ENCODE data around the gene MPP4. TPM values are rescaled to one million over a fixed set of nuclear protein-coding genes. Genes with fewer than 3 reads are reported as not detected.

The MPP4 gene
- total RNA-seq, 1 donor from 2014 or later = 2.9 TPM

- Histone ChIP-seq H3K4me2 (ENCODE audit: low read length) (no peak overlapping the region), H3K79me2 (ENCODE audit: insufficient read depth, low read length) (no peaks in the 10 kb centered on the region), H3K9ac (ENCODE audit: low read length) (no peak overlapping the region), H3K27ac (ENCODE audit: low read depth, low read length) (no peak overlapping the region), H3K36me3 (ENCODE audit: insufficient read depth, low read length) (peaks cover 27% of the 10 kb centered on the region), H4K20me1 (ENCODE audit: insufficient read depth, low read length) (no peaks in the 10 kb centered on the region), H3K9me3 (ENCODE audit: insufficient read depth, low read depth, low read length) (no peaks in the 10 kb centered on the region), H2AFZ (ENCODE audit: low read depth, low read length) (no peak overlapping the region), H3K27me3 (ENCODE audit: insufficient read depth, low read length) (no peaks in the 10 kb centered on the region), H3K4me1 (ENCODE audit: insufficient read depth, low read length) (peaks cover 9% of the 10 kb centered on the region), H3K4me3 (ENCODE audit: insufficient read depth, low read depth, low read length) (no peak overlapping the region)
- no peak overlapping the region for H3K4me3 Mint-ChIP-seq (ENCODE audit: unreplicated experiment)
- H3K27me3 Mint-ChIP-seq (ENCODE audit: low read depth, unreplicated experiment) = no peaks in the 10 kb centered on the region
- DNase-seq (ENCODE audit: low read depth) = no peak
- no peaks in the 10 kb centered on the region for H3K9me3 Mint-ChIP-seq (ENCODE audit: unreplicated experiment)
- TF ChIP-seq, protein P1, sequence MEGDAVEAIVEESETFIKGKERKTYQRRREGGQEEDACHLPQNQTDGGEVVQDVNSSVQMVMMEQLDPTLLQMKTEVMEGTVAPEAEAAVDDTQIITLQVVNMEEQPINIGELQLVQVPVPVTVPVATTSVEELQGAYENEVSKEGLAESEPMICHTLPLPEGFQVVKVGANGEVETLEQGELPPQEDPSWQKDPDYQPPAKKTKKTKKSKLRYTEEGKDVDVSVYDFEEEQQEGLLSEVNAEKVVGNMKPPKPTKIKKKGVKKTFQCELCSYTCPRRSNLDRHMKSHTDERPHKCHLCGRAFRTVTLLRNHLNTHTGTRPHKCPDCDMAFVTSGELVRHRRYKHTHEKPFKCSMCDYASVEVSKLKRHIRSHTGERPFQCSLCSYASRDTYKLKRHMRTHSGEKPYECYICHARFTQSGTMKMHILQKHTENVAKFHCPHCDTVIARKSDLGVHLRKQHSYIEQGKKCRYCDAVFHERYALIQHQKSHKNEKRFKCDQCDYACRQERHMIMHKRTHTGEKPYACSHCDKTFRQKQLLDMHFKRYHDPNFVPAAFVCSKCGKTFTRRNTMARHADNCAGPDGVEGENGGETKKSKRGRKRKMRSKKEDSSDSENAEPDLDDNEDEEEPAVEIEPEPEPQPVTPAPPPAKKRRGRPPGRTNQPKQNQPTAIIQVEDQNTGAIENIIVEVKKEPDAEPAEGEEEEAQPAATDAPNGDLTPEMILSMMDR (IDR thresholded peaks at IDR 0.05; ENCODE audit: insufficient read depth, low read depth, low read length) = no peak
- TF ChIP-seq EZH2 (IDR thresholded peaks at IDR 0.05; ENCODE audit: insufficient read depth, low read length) = no peak
- no peak overlapping the region for H3K27ac Mint-ChIP-seq (ENCODE audit: unreplicated experiment)
- H3K36me3 Mint-ChIP-seq (ENCODE audit: low read depth, unreplicated experiment) = peaks cover 22% of the 10 kb centered on the region
- no peak for FAIRE-seq
- H3K4me1 Mint-ChIP-seq (ENCODE audit: low read depth, unreplicated experiment) = peaks cover 1% of the 10 kb centered on the region
Observed at GRCh38 chr2:201704536-201704935, 6.1 kb upstream of the MPP4 start.

- H3K9me3 Mint-ChIP-seq (ENCODE audit: unreplicated experiment) = no peaks in the 10 kb centered on the region
- no peak overlapping the region for H2AFZ ChIP-seq (ENCODE audit: low read depth, low read length)
- H3K4me1 ChIP-seq (ENCODE audit: insufficient read depth, low read length) = peaks cover 37% of the 10 kb centered on the region
- no peaks in the 10 kb centered on the region for H3K27me3 ChIP-seq (ENCODE audit: insufficient read depth, low read length)
- no peak overlapping the region for H3K4me3 ChIP-seq (ENCODE audit: insufficient read depth, low read depth, low read length)
- no peak for DNase-seq (ENCODE audit: low read depth)
- no peak overlapping the region for H3K27ac Mint-ChIP-seq (ENCODE audit: unreplicated experiment)
- peaks cover 20% of the 10 kb centered on the region for H3K36me3 Mint-ChIP-seq (ENCODE audit: low read depth, unreplicated experiment)
- no peaks in the 10 kb centered on the region for H4K20me1 ChIP-seq (ENCODE audit: insufficient read depth, low read length)
- TF ChIP-seq, protein P1 (IDR thresholded peaks at IDR 0.05; ENCODE audit: insufficient read depth, low read depth, low read length) = no peak
- TF ChIP-seq EZH2 (IDR thresholded peaks at IDR 0.05; ENCODE audit: insufficient read depth, low read length) = no peak
- no peaks in the 10 kb centered on the region for H3K9me3 ChIP-seq (ENCODE audit: insufficient read depth, low read depth, low read length)
- FAIRE-seq = no peak
- no peak overlapping the region for H3K27ac ChIP-seq (ENCODE audit: low read depth, low read length)
- no peak overlapping the region for H3K9ac ChIP-seq (ENCODE audit: low read length)
- no peaks in the 10 kb centered on the region for H3K27me3 Mint-ChIP-seq (ENCODE audit: low read depth, unreplicated experiment)
- peaks cover 20% of the 10 kb centered on the region for H3K36me3 ChIP-seq (ENCODE audit: insufficient read depth, low read length)
- H3K79me2 ChIP-seq (ENCODE audit: insufficient read depth, low read length) = no peaks in the 10 kb centered on the region
- no peak overlapping the region for H3K4me3 Mint-ChIP-seq (ENCODE audit: unreplicated experiment)
- H3K4me2 ChIP-seq (ENCODE audit: low read length) = no peak overlapping the region
- peaks cover 30% of the 10 kb centered on the region for H3K4me1 Mint-ChIP-seq (ENCODE audit: low read depth, unreplicated experiment)
Observed at GRCh38 chr2:201701646-201702045, 3.2 kb upstream of the MPP4 start.

GRCh38 chr2:201699416-201699815 lies 972 bp upstream of the MPP4 start:
- peak overlapping the region; percentile 0 for H2AFZ ChIP-seq (ENCODE audit: low read depth, low read length)
- H3K4me3 ChIP-seq (ENCODE audit: insufficient read depth, low read depth, low read length) = peak overlapping the region; percentile 3
- H3K4me3 Mint-ChIP-seq (ENCODE audit: unreplicated experiment) = no peak overlapping the region
- no peak overlapping the region for H3K27ac Mint-ChIP-seq (ENCODE audit: unreplicated experiment)
- no peaks in the 10 kb centered on the region for H3K27me3 Mint-ChIP-seq (ENCODE audit: low read depth, unreplicated experiment)
- H3K9ac ChIP-seq (ENCODE audit: low read length) = peak overlapping the region; percentile 73
- no peak for TF ChIP-seq EZH2 (IDR thresholded peaks at IDR 0.05; ENCODE audit: insufficient read depth, low read length)
- TF ChIP-seq, protein P1 (IDR thresholded peaks at IDR 0.05; ENCODE audit: insufficient read depth, low read depth, low read length) = no peak
- DNase-seq (ENCODE audit: low read depth) (peak; percentile 5), FAIRE-seq (no peak)
- no peaks in the 10 kb centered on the region for H4K20me1 ChIP-seq (ENCODE audit: insufficient read depth, low read length)
- peak overlapping the region; percentile 77 for H3K4me2 ChIP-seq (ENCODE audit: low read length)
- H3K9me3 Mint-ChIP-seq (ENCODE audit: unreplicated experiment) = no peaks in the 10 kb centered on the region
- peaks cover 44% of the 10 kb centered on the region for H3K4me1 Mint-ChIP-seq (ENCODE audit: low read depth, unreplicated experiment)
- H3K27ac ChIP-seq (ENCODE audit: low read depth, low read length) = peak overlapping the region; percentile 95
- H3K9me3 ChIP-seq (ENCODE audit: insufficient read depth, low read depth, low read length) = no peaks in the 10 kb centered on the region
- H3K36me3 Mint-ChIP-seq (ENCODE audit: low read depth, unreplicated experiment) = peaks cover 18% of the 10 kb centered on the region
- no peaks in the 10 kb centered on the region for H3K79me2 ChIP-seq (ENCODE audit: insufficient read depth, low read length)
- H3K27me3 ChIP-seq (ENCODE audit: insufficient read depth, low read length) = no peaks in the 10 kb centered on the region
- H3K36me3 ChIP-seq (ENCODE audit: insufficient read depth, low read length) = peaks cover 13% of the 10 kb centered on the region
- peaks cover 53% of the 10 kb centered on the region for H3K4me1 ChIP-seq (ENCODE audit: insufficient read depth, low read length)

Data from astrocyte (in vitro differentiated cells and primary cell).